Natural killer cell (primary cell): ENCODE results near the gene SMIM22. TPM values are rescaled to one million over a fixed set of nuclear protein-coding genes. Genes with fewer than 3 reads are reported as not detected.

Experiments used
- ATAC-seq, 3 donors: fragments of 150-1000 bp in 2 of 3; fragments of 200-7000 bp in 1 of 3; cut with Tn5 transposase; 1 replicate in 1 of 3; 2 replicates in 2 of 3; pipeline ENCODE4 v1.10.0; 2021; ENCODE audit warnings: mild to moderate bottlenecking in 2 of 3, moderate library complexity in 2 of 3
- DNase-seq, 2 donors: peaks; one replicate each; pipeline versions ENCODE4 v3.0.0 to v3.0.0-alpha.2; 2013 to 2021; ENCODE audit warnings: mixed read lengths in 1 of 2
- H3K27ac ChIP-seq: one replicate; pipeline ENCODE4 v1.5.1; 2013; ENCODE audit warnings: mild to moderate bottlenecking, low read length
- H3K27me3 ChIP-seq: one replicate; pipeline ENCODE4 v1.6.1; 2013; ENCODE audit warnings: low read length; ENCODE audit not compliant: control insufficient read depth, insufficient read depth
- H3K36me3 ChIP-seq: one replicate; pipeline ENCODE4 v1.6.1; 2013; ENCODE audit warnings: low read length; ENCODE audit not compliant: control insufficient read depth, insufficient read depth
- H3K4me1 ChIP-seq: one replicate; pipeline ENCODE4 v1.6.1; 2013; ENCODE audit warnings: low read length; ENCODE audit not compliant: control insufficient read depth, insufficient read depth
- H3K4me3 ChIP-seq: one replicate; pipeline ENCODE4 v1.5.1; 2013; ENCODE audit warnings: low read length
- H3K9me3 ChIP-seq: one replicate; pipeline ENCODE4 v1.6.1; 2013; ENCODE audit warnings: low read length; ENCODE audit not compliant: control insufficient read depth, insufficient read depth
- H3K27ac Mint-ChIP-seq, 2 donors: one replicate each; pipeline ENCODE4 v1.8.0; 2022; ENCODE audit warnings: mild to moderate bottlenecking in 2 of 2, mixed read lengths in 2 of 2, moderate library complexity in 1 of 2
- H3K27me3 Mint-ChIP-seq, 2 donors: one replicate each; pipeline ENCODE4 v1.8.0; 2022; ENCODE audit warnings: low read depth in 2 of 2, mixed read lengths in 2 of 2
- H3K36me3 Mint-ChIP-seq: one replicate; pipeline ENCODE4 v1.8.0; 2022; ENCODE audit warnings: mixed read lengths
- H3K4me1 Mint-ChIP-seq, 2 donors: one replicate each; pipeline ENCODE4 v1.8.0; 2022; ENCODE audit warnings: mixed read lengths in 2 of 2
- H3K4me3 Mint-ChIP-seq: one replicate; pipeline ENCODE4 v1.8.0; 2022; ENCODE audit warnings: mild to moderate bottlenecking, moderate library complexity, mixed read lengths
- H3K9me3 Mint-ChIP-seq, 2 donors: one replicate each; pipeline ENCODE4 v1.8.0; 2022; ENCODE audit warnings: mixed read lengths in 2 of 2
- WGBS: methylation state at CpG from one replicate; pipeline ENCODE4 v1.1.7; 2013; ENCODE audit warnings: missing lambda C conversion rate; ENCODE audit not compliant: insufficient coverage; 5-methylcytosine and 5-hydroxymethylcytosine counted together
- intact Hi-C: fragments of 100-400 bp; cut with micrococcal nuclease; formaldehyde crosslinking; loops from one replicate; pipeline ENCODE4 v1.14.2; 2022
- total RNA-seq, 4 donors: library from RNA; stranded (reverse); fragments of 120-200 nt in 1 of 4; gene quantifications; one replicate each; pipeline versions ENCODE4 v1.2.3 to v1.2.4, GENCODE V29; 2013 to 2022
- TF ChIP-seq, protein P1 (sequence below): fragments of 200-600 bp; IDR thresholded peaks from one replicate; pipeline ENCODE4 v1.8.0; 2022; ENCODE audit warnings: antibody characterized with exemption

Gene SMIM22
- total RNA-seq, 3 donors from 2014 or later (not counting 1 experiment from before 2014, with no cell fraction given), result not detected

DNA sequence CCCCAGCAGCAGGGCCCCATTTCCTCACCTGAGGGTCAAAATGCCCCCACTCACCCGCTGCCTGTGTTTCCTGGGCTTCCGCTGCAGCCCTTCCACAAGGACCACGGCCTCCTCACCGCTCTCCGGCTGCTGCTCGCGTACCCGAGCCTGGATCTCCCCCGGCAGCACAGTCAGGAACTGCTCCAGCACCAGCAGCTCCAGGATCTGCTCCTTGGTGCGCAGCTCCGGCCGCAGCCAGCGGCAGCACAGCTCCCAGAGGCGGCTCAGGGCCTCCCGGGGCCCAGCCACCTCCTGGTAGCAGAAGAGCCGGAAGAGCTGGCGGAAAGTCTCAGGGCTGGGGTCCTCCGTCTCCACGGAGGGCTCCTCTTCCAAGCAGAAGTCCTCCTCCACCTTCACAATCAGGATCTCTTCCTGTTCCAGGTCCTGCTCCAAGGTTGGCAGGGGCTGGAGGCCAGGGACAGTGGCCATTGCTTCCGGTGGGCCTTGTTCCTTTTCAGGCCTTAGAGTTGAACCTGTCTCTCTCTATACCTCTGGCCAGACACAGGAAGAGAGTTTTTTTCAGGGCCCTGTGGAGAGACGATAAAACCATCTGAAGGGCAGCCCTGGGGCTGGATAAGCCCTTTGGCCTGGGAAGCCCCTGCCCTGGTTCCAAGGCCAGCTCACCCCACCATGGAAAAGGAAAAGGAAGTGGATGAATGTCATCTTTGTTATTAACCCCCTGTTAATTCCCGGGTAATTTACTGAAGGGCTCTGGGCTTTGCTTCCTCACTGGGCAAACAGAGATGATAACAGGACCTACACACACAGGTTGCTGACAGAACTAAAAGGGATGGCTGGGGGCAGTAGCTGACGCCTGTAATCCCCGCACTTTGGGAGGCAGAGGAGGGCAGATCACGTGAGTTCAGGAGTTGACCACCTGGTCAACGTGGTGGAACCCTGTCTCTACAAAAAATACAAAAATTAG lies 29.4 kb upstream of the SMIM22 start:
- no peak for ATAC-seq
- WGBS, result 83% methylated on average over 26 of the region's 26 CpGs
- Mint-ChIP-seq H3K36me3 (no peaks in the 10 kb centered on the region), H3K4me1 (peaks cover 30 to 34% of the 10 kb centered on the region in 2 donors), H3K4me3 (peak overlapping the region; percentile 88), H3K9me3 (no peaks in the 10 kb centered on the region), H3K27ac (peak overlapping the region; percentile 73 to 81), H3K27me3 (no peaks in the 10 kb centered on the region)
- Histone ChIP-seq H3K27ac (no peak overlapping the region), H3K4me3 (no peak overlapping the region), H3K9me3 (no peaks in the 10 kb centered on the region), H3K27me3 (no peaks in the 10 kb centered on the region), H3K4me1 (peaks cover 38% of the 10 kb centered on the region), H3K36me3 (peaks cover 19% of the 10 kb centered on the region)
- intact Hi-C loops, result loop anchor here (5.0 kb wide), 2 partner anchors 82 to 513 kb away; partner anchors contain the start of genes GLYR1 and UBN1
- DNase-seq, result no peak
- TF ChIP-seq, protein P1, sequence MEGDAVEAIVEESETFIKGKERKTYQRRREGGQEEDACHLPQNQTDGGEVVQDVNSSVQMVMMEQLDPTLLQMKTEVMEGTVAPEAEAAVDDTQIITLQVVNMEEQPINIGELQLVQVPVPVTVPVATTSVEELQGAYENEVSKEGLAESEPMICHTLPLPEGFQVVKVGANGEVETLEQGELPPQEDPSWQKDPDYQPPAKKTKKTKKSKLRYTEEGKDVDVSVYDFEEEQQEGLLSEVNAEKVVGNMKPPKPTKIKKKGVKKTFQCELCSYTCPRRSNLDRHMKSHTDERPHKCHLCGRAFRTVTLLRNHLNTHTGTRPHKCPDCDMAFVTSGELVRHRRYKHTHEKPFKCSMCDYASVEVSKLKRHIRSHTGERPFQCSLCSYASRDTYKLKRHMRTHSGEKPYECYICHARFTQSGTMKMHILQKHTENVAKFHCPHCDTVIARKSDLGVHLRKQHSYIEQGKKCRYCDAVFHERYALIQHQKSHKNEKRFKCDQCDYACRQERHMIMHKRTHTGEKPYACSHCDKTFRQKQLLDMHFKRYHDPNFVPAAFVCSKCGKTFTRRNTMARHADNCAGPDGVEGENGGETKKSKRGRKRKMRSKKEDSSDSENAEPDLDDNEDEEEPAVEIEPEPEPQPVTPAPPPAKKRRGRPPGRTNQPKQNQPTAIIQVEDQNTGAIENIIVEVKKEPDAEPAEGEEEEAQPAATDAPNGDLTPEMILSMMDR, result no peak

DNA sequence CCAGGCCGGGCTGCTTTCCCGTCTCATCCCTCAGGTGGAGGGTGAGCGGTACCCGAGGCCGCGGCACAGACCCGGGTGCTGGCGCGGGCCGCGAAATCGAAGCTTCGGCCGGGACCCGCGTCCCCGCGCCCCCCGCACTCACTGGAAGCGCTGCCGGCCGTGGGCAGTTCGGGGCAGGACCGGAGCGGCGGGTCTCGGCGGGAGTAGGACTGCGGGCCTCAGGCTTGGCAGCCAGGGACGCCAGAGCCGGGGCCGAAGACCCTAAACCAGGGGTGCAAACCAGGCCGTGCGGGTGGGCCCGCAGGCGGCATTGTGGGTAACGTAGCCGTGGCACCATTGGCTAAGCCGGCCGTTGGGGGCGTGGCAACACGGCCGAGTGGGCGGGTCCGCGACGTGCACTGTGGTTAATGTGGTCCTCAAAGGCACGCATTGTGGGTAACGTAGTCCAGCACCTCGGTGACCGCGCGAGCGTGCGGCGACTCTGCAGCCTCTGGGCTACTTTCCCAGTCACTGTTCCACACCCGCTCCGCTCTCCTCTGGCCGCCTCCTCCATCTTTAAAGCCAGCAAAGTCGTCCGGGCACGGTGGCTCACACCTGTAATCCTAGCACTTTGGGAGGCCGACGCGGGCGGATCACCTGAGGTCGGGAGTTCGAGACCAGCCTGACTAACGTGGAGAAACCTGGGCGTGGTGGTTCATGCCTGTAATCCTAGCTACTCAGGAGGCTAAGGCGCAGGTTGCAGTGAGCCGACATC lies 28.1 kb upstream of the SMIM22 start, which contains the start of gene ZNF500:
Gene ZNF500 (minus strand): TSS at position 288 of the 754 bp plus-strand sequence. CDS start 1,184 bp downstream, outside the sequence.
- Mint-ChIP-seq H3K4me1 (peaks cover 30 to 34% of the 10 kb centered on the region in 2 donors), H3K36me3 (no peaks in the 10 kb centered on the region)
- DNase-seq, result peak; percentile 95 to 96

DNA sequence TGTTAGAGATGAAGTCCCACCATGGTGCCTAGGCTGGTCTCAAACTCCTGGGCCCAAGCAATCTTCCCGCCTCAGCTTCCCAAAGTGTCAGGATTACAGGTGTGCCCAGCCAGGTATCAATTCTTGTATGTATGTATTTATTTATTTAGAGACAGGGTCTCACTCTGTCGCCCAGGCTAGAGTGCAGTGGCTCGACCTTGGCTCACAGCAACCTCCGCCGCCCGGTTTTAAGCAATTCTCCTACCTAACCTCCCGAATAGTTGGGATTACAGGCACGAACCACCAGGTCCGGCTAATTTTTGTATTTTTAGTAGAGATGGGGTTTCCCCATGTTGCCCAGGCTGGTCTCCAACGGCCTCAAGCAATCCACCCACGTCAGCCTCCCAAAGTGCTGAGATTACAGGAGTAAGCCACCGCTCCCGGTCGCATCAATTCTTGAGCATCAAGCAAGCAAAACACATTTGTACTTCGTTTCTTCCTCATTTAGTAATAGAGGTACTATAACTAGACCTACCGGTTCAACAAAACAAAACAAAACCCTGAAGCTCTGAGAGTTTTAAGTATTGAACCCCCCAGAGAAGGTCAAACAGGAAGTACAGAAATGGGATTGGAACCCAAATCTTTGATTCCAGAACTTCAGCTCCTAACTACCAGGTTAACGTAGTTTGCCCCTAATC lies 27.2 kb upstream of the SMIM22 start:
- Mint-ChIP-seq H3K9me3 (no peaks in the 10 kb centered on the region), H3K27ac (peak overlapping the region; percentile 86 to 88), H3K4me3 (peak overlapping the region; percentile 92), H3K27me3 (no peaks in the 10 kb centered on the region), H3K4me1 (peaks cover 30 to 34% of the 10 kb centered on the region in 2 donors), H3K36me3 (no peaks in the 10 kb centered on the region)
- WGBS, result 34% methylated on average over 14 of the region's 17 CpGs
- Histone ChIP-seq H3K4me1 (peaks cover 38% of the 10 kb centered on the region), H3K4me3 (peak overlapping the region; percentile 69), H3K9me3 (no peaks in the 10 kb centered on the region), H3K27me3 (no peaks in the 10 kb centered on the region), H3K36me3 (peaks cover 8% of the 10 kb centered on the region), H3K27ac (peak overlapping the region; percentile 73)
- intact Hi-C loops, result loop anchor here (1.0 to 5.0 kb wide), 4 partner anchors 33 to 516 kb away; partner anchors contain the start of genes ANKS3, DNAAF8, GLYR1 and UBN1
- ATAC-seq (no peak), DNase-seq (peak in 1 of 2 donors; percentile 48)
- TF ChIP-seq, protein P1, result no peak

More for the DNA sequence above, 28.1 kb upstream of the SMIM22 start, which contains the start of gene ZNF500:
- WGBS, result 2% methylated on average over 72 of the region's 72 CpGs
- no peaks in the 10 kb centered on the region for H3K27me3 Mint-ChIP-seq
- peaks cover 38% of the 10 kb centered on the region for H3K4me1 ChIP-seq
- peaks cover 11% of the 10 kb centered on the region for H3K36me3 ChIP-seq
- peak within 1 kb of the TSS; percentile 73 for H3K27ac ChIP-seq
- TF ChIP-seq, protein P1, result no peak
- H3K4me3 Mint-ChIP-seq, result peak within 1 kb of the TSS; percentile 92
- H3K27ac Mint-ChIP-seq, result peak within 1 kb of the TSS; percentile 86 to 88
- peak within 1 kb of the TSS; percentile 69 for H3K4me3 ChIP-seq
- H3K9me3 Mint-ChIP-seq, result no peaks in the 10 kb centered on the region
- ATAC-seq, result peak; percentile 93 to 97 (median 97)
- no peaks in the 10 kb centered on the region for H3K9me3 ChIP-seq
- intact Hi-C loops, result loop anchor here (5.0 kb wide), 2 partner anchors 80 to 515 kb away; partner anchors contain the start of genes GLYR1 and UBN1
- H3K27me3 ChIP-seq, result no peaks in the 10 kb centered on the region
